ENCODE data around the gene SRBD1.

SRBD1 gene

DNA sequence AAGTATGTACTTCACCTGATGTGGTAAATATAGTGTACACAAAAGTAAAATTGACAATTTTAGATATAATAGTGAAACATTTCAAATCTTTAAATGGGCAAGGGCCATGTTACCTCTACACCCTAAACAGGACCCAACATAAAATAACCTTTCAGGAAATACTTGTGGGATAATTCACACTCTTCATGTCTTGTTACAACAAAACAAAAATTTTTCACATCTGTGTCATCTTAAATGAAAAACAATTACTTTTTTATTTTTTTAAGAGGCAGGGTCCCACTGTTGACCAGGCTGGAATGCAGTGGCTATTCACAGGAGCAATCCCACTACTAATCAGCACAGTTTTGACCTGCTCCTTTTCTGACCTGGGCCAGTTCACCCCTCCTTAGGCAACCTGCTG lies 42.1 kb downstream of the SRBD1 start:
- Histone ChIP-seq H3K9me3 (ENCODE audit: control insufficient read depth in 1 of 2, low read length in 2 of 2) (no peaks in the 10 kb centered on the region), H3K27ac (ENCODE audit: low read length) (no peak overlapping the region), H3K36me3 (ENCODE audit: control insufficient read depth in 1 of 2, insufficient read depth in 2 of 2, low read length in 2 of 2) (peaks cover 0 to 4% of the 10 kb centered on the region in 2 donors), H3K4me3 (ENCODE audit: low read depth in 1 of 2, low read length in 2 of 2) (no peak overlapping the region), H3K27me3 (ENCODE audit: low read depth, low read length) (no peaks in the 10 kb centered on the region), H3K4me1 (ENCODE audit: control insufficient read depth in 1 of 2, insufficient read depth in 2 of 2, low read length in 2 of 2) (no peaks in the 10 kb centered on the region)

DNA sequence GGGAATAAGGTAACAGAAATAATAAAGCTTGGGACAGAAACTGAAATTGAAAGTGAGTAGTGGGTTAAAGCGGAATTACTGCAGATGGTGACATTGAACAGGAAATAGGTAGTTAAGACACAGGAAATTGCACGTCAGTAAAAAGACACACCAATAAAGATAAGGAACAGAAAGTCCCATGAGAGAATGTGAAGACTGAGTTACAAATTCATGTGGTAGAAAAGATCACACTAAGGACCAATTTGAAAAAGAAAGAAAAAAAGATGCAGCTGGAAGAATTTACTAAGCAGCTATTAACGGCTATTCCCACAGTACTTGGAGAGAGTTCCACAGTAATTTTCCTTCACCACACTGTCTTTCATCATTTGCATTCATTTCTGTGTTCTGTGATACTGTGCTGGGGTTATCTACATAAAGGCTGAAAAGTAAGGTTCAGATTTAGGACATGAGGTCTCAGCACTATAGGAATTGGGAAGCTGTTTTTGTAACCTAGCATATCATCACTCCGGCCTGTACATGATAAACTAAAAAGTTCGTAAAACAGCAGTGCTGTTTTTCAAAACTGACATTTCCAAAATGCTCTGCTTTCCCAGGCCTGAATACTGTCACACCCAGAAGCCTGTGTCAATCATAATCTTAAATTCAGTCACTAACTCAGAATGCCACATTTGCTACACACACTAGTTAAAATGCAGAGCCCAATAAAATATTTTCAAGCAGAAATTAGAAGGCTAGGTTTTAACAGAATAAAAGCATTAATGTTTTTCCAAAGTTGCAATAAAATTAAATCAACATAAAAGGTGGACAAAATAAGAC lies 42.9 kb downstream of the SRBD1 start:
- peaks cover 0 to 4% of the 10 kb centered on the region in 2 donors for H3K36me3 ChIP-seq (ENCODE audit: control insufficient read depth in 1 of 2, insufficient read depth in 2 of 2, low read length in 2 of 2)
- no peaks in the 10 kb centered on the region for H3K9me3 ChIP-seq (ENCODE audit: control insufficient read depth in 1 of 2, low read length in 2 of 2)
- H3K4me3 ChIP-seq (ENCODE audit: low read depth in 1 of 2, low read length in 2 of 2) = peak overlapping the region in 1 of 2 donors; percentile 8
- H3K27me3 ChIP-seq (ENCODE audit: low read depth, low read length) = no peaks in the 10 kb centered on the region
- no peaks in the 10 kb centered on the region for H3K4me1 ChIP-seq (ENCODE audit: control insufficient read depth in 1 of 2, insufficient read depth in 2 of 2, low read length in 2 of 2)
- H3K27ac ChIP-seq (ENCODE audit: low read length) = peak overlapping the region; percentile 28

DNA sequence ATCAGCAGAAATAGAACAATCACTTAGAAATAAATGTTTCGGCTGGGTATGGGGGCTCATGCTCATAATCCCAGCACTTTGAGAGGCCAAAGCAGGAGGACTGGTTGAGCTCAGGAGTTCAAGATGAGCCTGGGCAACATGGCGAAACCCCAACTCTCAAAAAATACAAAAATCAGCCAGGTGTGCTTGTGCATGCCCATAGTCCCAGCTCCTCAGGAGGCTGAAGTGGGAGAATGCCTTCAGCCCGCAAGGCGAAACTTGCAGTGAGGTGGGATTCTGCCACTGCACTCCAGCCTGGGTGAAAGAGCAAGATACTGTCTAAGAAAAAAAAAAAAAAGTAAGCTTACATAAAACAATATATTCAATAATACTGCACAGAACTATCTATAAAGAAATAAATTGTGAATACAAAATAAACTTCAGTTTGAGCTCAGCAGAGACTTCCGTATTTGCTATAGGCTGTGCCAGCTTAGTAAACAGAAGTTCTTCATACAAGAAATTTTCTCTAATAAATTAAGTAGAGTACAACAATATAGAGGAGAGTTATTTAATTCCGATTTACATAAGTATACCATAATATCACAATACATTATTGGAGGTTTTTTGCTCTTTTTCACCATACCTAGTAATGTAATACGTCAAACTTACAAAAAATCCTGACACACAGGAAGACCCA lies 43.6 kb downstream of the SRBD1 start:
- no peaks in the 10 kb centered on the region for H3K4me1 ChIP-seq (ENCODE audit: control insufficient read depth in 1 of 2, insufficient read depth in 2 of 2, low read length in 2 of 2)
- H3K4me3 ChIP-seq (ENCODE audit: low read depth in 1 of 2, low read length in 2 of 2) = peak overlapping the region in 1 of 2 donors; percentile 8
- peaks cover 0 to 4% of the 10 kb centered on the region in 2 donors for H3K36me3 ChIP-seq (ENCODE audit: control insufficient read depth in 1 of 2, insufficient read depth in 2 of 2, low read length in 2 of 2)
- H3K27me3 ChIP-seq (ENCODE audit: low read depth, low read length) = no peaks in the 10 kb centered on the region
- H3K9me3 ChIP-seq (ENCODE audit: control insufficient read depth in 1 of 2, low read length in 2 of 2) = no peaks in the 10 kb centered on the region
- H3K27ac ChIP-seq (ENCODE audit: low read length) = peak overlapping the region; percentile 4

DNA sequence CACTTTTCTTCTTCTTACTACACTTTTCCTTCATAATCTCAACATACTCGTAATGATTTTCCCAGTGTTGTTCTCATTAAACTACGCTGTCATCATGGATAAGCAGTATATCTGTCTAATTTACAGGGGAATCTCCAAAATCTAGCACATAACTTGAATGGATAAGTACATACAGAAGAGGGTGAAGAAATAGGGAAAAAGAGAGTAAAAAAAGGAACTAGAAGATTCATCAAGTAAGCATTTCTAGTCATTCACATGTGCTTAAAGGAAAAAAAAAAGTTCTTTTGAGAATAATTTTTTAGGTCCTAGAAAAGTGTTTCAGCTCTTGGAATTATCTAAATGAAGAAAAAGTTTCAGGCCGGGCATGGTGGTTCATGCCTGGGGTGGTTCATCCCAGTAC lies 51.6 kb downstream of the SRBD1 start:
- Histone ChIP-seq H3K36me3 (ENCODE audit: control insufficient read depth in 1 of 2, insufficient read depth in 2 of 2, low read length in 2 of 2) (no peaks in the 10 kb centered on the region), H3K4me3 (ENCODE audit: low read depth in 1 of 2, low read length in 2 of 2) (no peak overlapping the region), H3K27ac (ENCODE audit: low read length) (no peak overlapping the region), H3K27me3 (ENCODE audit: low read depth, low read length) (no peaks in the 10 kb centered on the region), H3K9me3 (ENCODE audit: control insufficient read depth in 1 of 2, low read length in 2 of 2) (no peaks in the 10 kb centered on the region), H3K4me1 (ENCODE audit: control insufficient read depth in 1 of 2, insufficient read depth in 2 of 2, low read length in 2 of 2) (no peaks in the 10 kb centered on the region)

DNA sequence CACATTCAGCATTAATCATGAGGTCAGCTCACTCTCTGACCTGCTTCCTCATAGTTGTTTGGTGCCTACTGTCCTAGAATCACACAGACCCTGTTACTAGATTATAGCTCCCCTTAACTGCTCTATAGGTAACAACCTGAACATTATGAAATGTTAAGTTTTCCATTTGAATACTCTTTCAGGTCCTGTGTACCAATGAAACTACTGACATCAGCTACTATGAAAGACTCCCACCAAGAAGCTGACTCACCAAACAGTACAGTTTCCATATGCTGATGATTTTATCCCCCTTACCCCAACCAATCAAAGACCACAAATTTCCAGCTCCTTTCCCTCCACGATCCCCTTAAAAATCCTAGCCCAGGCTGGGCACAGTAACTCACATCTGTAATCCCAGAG lies 56.3 kb downstream of the SRBD1 start:
- H3K27me3 ChIP-seq (ENCODE audit: low read depth, low read length) = no peaks in the 10 kb centered on the region
- H3K27ac ChIP-seq (ENCODE audit: low read length) = no peak overlapping the region

DNA sequence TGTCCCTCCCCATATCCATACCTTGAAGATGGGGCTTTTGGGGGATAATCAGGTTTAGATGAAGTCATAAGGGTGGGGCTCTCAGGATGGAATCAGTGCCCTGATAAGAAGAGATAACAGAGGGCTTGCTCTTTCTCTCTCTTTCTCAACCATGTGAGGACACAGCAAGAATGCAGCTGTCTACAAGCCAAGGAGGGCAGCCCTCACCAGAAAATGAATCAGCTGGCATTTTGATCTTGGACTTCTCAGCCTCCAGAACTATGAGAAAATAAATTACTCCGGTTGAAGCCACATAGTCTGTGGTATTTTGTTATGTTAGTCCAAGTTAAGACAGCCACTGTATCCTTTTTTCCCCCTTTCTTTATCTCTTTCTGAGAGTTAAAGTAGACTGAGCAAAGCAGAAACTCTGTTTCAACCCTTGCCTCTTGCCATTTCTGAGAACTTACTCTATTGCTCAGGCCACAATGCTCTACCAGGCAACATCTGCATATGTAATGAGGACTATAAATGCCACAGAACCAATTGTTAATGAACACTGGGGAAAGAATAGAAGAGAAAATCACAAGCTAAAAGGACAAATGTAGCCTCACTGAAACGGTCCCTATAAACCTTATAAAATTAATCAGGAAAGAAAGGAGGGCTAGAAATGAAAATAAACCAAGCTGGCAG lies 56.9 kb downstream of the SRBD1 start:
- Histone ChIP-seq H3K27ac (ENCODE audit: low read length) (no peak overlapping the region), H3K36me3 (ENCODE audit: control insufficient read depth in 1 of 2, insufficient read depth in 2 of 2, low read length in 2 of 2) (peaks cover 4 to 6% of the 10 kb centered on the region in 2 donors), H3K9me3 (ENCODE audit: control insufficient read depth in 1 of 2, low read length in 2 of 2) (no peaks in the 10 kb centered on the region)

More for the DNA sequence above, 56.3 kb downstream of the SRBD1 start:
- Histone ChIP-seq H3K9me3 (ENCODE audit: control insufficient read depth in 1 of 2, low read length in 2 of 2) (no peaks in the 10 kb centered on the region), H3K36me3 (ENCODE audit: control insufficient read depth in 1 of 2, insufficient read depth in 2 of 2, low read length in 2 of 2) (peaks cover 4 to 6% of the 10 kb centered on the region in 2 donors), H3K4me1 (ENCODE audit: control insufficient read depth in 1 of 2, insufficient read depth in 2 of 2, low read length in 2 of 2) (no peaks in the 10 kb centered on the region), H3K4me3 (ENCODE audit: low read depth in 1 of 2, low read length in 2 of 2) (no peak overlapping the region)

DNA sequence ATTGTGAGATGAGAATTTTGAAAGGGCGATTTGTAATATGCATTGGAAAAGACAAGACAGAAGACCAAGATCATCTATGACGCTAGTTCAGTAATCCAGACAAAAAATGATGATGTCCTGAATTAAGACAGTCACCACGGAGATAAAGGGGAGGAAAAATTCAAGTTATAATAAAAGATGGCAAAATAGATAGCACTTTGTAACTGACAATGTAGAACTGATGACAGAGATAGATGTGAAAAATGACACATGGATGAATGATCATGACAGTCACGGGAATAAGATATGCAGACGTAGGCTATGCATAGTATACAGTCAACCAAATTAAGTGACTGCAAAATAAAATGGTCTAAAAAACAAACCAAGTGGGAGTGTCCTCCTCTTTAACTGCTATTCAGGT lies 59.2 kb downstream of the SRBD1 start:
- no peaks in the 10 kb centered on the region for H3K4me1 ChIP-seq (ENCODE audit: control insufficient read depth in 1 of 2, insufficient read depth in 2 of 2, low read length in 2 of 2)
- no peak overlapping the region for H3K4me3 ChIP-seq (ENCODE audit: low read depth in 1 of 2, low read length in 2 of 2)
- no peak overlapping the region for H3K27ac ChIP-seq (ENCODE audit: low read length)
- H3K27me3 ChIP-seq (ENCODE audit: low read depth, low read length) = no peaks in the 10 kb centered on the region
- peaks cover 4 to 11% of the 10 kb centered on the region in 2 donors for H3K36me3 ChIP-seq (ENCODE audit: control insufficient read depth in 1 of 2, insufficient read depth in 2 of 2, low read length in 2 of 2)
- H3K9me3 ChIP-seq (ENCODE audit: control insufficient read depth in 1 of 2, low read length in 2 of 2) = no peaks in the 10 kb centered on the region

More for the DNA sequence above, 56.9 kb downstream of the SRBD1 start:
- Histone ChIP-seq H3K4me1 (ENCODE audit: control insufficient read depth in 1 of 2, insufficient read depth in 2 of 2, low read length in 2 of 2) (no peaks in the 10 kb centered on the region), H3K4me3 (ENCODE audit: low read depth in 1 of 2, low read length in 2 of 2) (no peak overlapping the region), H3K27me3 (ENCODE audit: low read depth, low read length) (no peaks in the 10 kb centered on the region)

DNA sequence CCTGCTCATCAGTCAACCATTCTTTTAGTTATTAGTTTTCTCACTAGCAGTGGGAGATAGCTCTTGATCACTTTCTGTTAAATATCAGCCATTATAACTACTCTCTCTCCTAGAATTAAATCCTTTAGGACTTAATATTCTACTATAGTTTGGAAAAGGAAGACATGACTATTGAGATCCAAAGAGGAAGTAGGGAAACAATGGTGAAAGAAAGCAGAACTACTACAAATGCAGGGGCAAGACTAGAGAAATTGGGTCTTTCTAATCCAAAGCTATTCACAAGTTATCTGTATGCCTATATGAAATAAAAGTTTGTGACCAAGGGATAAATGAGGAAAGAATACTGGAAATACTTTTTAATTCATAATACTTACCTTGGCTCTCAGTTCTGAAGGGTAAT lies 65.1 kb downstream of the SRBD1 start:
- no peak overlapping the region for H3K27ac ChIP-seq (ENCODE audit: low read length)
- H3K4me3 ChIP-seq (ENCODE audit: low read depth in 1 of 2, low read length in 2 of 2) = no peak overlapping the region
- no peaks in the 10 kb centered on the region for H3K4me1 ChIP-seq (ENCODE audit: control insufficient read depth in 1 of 2, insufficient read depth in 2 of 2, low read length in 2 of 2)
- H3K36me3 ChIP-seq (ENCODE audit: control insufficient read depth in 1 of 2, insufficient read depth in 2 of 2, low read length in 2 of 2) = peaks cover 32 to 49% of the 10 kb centered on the region in 2 donors
- H3K9me3 ChIP-seq (ENCODE audit: control insufficient read depth in 1 of 2, low read length in 2 of 2) = peaks cover 3 to 9% of the 10 kb centered on the region in 2 donors
- H3K27me3 ChIP-seq (ENCODE audit: low read depth, low read length) = no peaks in the 10 kb centered on the region

DNA sequence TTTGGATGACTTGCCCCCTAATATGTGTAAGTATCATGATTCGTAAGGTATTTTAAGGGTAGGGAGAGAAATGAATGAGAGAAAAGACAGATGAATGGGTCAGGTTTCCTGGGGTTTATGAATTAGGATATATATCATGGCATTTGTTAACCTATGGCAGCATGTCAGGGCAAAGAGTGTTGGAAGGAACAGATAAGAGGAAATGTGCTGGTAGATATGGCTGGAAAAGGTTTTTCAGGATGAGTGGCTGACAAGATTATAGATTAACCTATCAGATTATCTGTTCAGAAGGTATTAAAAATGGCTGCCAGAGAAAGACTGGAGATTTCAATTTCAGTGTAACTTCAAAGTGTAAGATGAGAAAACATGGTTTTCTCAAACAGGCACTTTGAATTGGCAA lies 67.8 kb downstream of the SRBD1 start:
- Histone ChIP-seq H3K36me3 (ENCODE audit: control insufficient read depth in 1 of 2, insufficient read depth in 2 of 2, low read length in 2 of 2) (peaks cover 28 to 58% of the 10 kb centered on the region in 2 donors), H3K4me1 (ENCODE audit: control insufficient read depth in 1 of 2, insufficient read depth in 2 of 2, low read length in 2 of 2) (no peaks in the 10 kb centered on the region), H3K27ac (ENCODE audit: low read length) (no peak overlapping the region), H3K9me3 (ENCODE audit: control insufficient read depth in 1 of 2, low read length in 2 of 2) (peaks cover 3 to 9% of the 10 kb centered on the region in 2 donors), H3K27me3 (ENCODE audit: low read depth, low read length) (no peaks in the 10 kb centered on the region), H3K4me3 (ENCODE audit: low read depth in 1 of 2, low read length in 2 of 2) (no peak overlapping the region)

DNA sequence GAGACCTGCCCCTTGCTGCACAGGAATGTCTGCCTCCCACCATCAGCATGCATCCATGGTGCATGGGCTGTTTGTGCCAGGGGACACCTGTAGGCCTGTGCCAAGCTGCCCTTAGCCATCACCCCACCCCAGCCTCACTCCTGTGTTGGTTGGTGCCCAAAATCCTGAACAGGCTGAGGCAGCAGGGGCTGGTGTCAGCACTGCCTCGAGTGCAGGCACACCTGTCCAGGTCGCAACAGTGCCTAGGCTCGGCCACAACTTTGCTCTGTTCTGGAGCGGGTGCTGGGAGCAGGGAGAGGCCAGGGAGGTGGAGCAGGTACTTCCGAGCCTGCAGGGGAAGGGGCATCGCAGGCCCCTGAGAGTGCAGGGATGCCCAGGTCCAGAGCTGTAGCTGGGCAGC lies 69.1 kb downstream of the SRBD1 start:
- Histone ChIP-seq H3K4me1 (ENCODE audit: control insufficient read depth in 1 of 2, insufficient read depth in 2 of 2, low read length in 2 of 2) (no peaks in the 10 kb centered on the region), H3K27ac (ENCODE audit: low read length) (no peak overlapping the region), H3K4me3 (ENCODE audit: low read depth in 1 of 2, low read length in 2 of 2) (no peak overlapping the region), H3K9me3 (ENCODE audit: control insufficient read depth in 1 of 2, low read length in 2 of 2) (peaks cover 3 to 9% of the 10 kb centered on the region in 2 donors), H3K36me3 (ENCODE audit: control insufficient read depth in 1 of 2, insufficient read depth in 2 of 2, low read length in 2 of 2) (peaks cover 32 to 60% of the 10 kb centered on the region in 2 donors), H3K27me3 (ENCODE audit: low read depth, low read length) (no peaks in the 10 kb centered on the region)

DNA sequence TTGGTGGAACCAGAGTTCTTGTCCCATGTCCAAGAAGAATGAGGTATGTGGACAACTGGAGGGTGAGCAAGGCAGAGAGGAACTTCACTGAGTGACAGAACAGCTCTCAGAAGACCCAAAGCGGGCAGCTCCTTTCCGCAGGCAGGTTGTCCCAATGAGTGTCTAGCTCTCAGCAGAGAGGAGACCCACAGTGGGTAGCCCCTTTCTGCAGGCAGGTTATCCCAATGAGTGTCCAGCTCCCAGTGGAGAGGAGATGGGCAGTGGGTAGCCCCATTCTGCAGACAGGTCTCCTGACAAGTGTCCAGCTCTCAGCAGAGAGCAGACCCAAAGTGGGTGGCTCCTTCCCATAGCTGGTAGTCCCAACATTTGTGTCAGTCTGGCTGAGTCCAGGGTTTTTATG lies 69.6 kb downstream of the SRBD1 start:
- Histone ChIP-seq H3K4me3 (ENCODE audit: low read depth in 1 of 2, low read length in 2 of 2) (no peak overlapping the region), H3K27ac (ENCODE audit: low read length) (no peak overlapping the region), H3K4me1 (ENCODE audit: control insufficient read depth in 1 of 2, insufficient read depth in 2 of 2, low read length in 2 of 2) (no peaks in the 10 kb centered on the region), H3K36me3 (ENCODE audit: control insufficient read depth in 1 of 2, insufficient read depth in 2 of 2, low read length in 2 of 2) (peaks cover 27 to 55% of the 10 kb centered on the region in 2 donors), H3K9me3 (ENCODE audit: control insufficient read depth in 1 of 2, low read length in 2 of 2) (peaks cover 3 to 9% of the 10 kb centered on the region in 2 donors), H3K27me3 (ENCODE audit: low read depth, low read length) (no peaks in the 10 kb centered on the region)
